ENCODE measurements around the gene TNFRSF14.
A peak's percentile ranks its signal among the peaks of the same experiment; 100 is the strongest.

TNFRSF14 gene

DNA sequence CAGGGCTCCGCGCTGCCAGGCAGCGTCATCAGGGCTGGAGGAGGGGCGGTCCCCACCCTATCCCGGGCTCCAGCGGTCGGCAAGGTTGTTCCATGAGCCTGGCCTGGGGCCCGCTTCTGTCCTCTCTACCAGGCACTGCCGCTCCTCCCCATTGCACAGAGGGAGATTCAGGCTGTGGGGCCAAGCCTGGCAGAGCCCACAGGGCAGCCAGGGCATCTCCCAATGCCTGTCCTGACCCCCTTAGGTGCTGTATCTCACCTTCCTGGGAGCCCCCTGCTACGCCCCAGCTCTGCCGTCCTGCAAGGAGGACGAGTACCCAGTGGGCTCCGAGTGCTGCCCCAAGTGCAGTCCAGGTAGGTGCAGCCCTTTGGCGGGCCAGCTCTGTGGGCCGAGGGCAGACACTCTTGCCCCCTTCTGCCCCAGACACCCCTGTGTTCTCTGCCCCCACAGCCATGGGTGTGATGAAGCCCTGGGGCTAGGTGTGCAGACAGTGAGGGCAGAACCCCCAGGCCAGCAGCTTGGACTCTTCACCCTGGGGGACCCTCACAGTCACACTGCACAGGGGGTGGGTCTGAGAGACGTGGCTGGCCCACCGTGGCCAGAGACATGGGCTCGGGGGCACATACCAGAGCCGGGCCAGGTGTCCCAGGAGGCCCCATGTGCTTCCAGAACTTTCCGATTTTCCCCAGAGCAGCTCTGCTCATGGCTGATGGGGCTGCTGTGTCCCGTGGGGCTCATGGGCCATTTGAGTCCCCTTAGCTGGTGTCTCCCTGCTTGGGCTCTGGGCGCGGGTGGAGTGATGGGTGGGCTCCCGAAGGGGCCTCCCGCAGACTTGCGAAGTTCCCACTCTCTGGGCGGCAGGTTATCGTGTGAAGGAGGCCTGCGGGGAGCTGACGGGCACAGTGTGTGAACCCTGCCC, 1.6 kb downstream of the TNFRSF14 start:
- H3K9me3 ChIP-seq (ENCODE audit: control insufficient read depth in 1 of 2, low read length in 2 of 2): no peaks in the 10 kb centered on the region
- H3K27me3 ChIP-seq (ENCODE audit: low read depth, low read length): no peaks in the 10 kb centered on the region
- peaks cover 4 to 37% of the 10 kb centered on the region in 2 donors for H3K36me3 ChIP-seq (ENCODE audit: control insufficient read depth in 1 of 2, insufficient read depth in 2 of 2, low read length in 2 of 2)
- H3K4me3 ChIP-seq (ENCODE audit: low read depth in 1 of 2, low read length in 2 of 2): peak overlapping the region; percentile 86
- peaks cover 0 to 31% of the 10 kb centered on the region in 2 donors for H3K4me1 ChIP-seq (ENCODE audit: control insufficient read depth in 1 of 2, insufficient read depth in 2 of 2, low read length in 2 of 2)
- H3K27ac ChIP-seq (ENCODE audit: low read length): peak overlapping the region; percentile 97

DNA sequence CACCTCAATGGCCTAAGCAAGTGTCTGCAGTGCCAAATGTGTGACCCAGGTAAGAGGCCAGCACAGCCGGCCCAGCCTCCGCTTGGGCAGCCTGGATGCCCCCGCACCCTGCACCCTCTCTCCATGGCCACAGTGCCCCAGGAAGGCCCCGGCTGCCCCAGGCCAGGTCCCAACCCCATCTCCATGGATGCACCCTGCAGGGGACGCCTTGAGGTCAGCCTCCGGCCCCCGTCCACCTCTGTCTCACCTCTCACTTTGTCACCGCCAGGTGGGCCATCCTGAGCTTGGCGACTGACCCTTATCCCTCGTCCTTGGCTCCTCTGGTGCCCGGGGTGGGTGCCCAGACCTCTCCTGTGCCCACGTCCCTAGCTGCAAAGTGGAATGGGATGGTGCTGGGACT, 2.2 kb downstream of the TNFRSF14 start:
- Histone ChIP-seq H3K36me3 (ENCODE audit: control insufficient read depth in 1 of 2, insufficient read depth in 2 of 2, low read length in 2 of 2) (peaks cover 4 to 44% of the 10 kb centered on the region in 2 donors), H3K4me3 (ENCODE audit: low read depth in 1 of 2, low read length in 2 of 2) (no peak overlapping the region), H3K27ac (ENCODE audit: low read length) (no peak overlapping the region), H3K27me3 (ENCODE audit: low read depth, low read length) (no peaks in the 10 kb centered on the region), H3K4me1 (ENCODE audit: control insufficient read depth in 1 of 2, insufficient read depth in 2 of 2, low read length in 2 of 2) (peaks cover 0 to 31% of the 10 kb centered on the region in 2 donors), H3K9me3 (ENCODE audit: control insufficient read depth in 1 of 2, low read length in 2 of 2) (no peaks in the 10 kb centered on the region)

DNA sequence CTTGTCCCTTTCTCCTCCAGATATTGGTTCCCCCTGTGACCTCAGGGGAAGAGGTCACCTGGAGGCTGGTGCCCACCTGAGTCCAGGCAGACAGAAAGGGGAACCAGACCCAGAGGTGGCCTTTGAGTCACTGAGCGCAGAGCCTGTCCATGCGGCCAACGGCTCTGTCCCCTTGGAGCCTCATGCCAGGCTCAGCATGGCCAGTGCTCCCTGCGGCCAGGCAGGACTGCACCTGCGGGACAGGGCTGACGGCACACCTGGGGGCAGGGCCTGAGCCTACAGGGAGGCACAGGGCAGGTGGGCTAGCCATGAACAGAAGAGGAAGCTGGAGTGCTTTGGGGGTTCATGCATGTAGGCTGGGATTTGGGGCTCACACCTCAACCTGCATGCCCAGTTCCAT, 2.7 kb downstream of the TNFRSF14 start:
- Histone ChIP-seq H3K36me3 (ENCODE audit: control insufficient read depth in 1 of 2, insufficient read depth in 2 of 2, low read length in 2 of 2) (peaks cover 4 to 48% of the 10 kb centered on the region in 2 donors), H3K27me3 (ENCODE audit: low read depth, low read length) (no peaks in the 10 kb centered on the region), H3K4me3 (ENCODE audit: low read depth in 1 of 2, low read length in 2 of 2) (no peak overlapping the region), H3K27ac (ENCODE audit: low read length) (no peak overlapping the region), H3K4me1 (ENCODE audit: control insufficient read depth in 1 of 2, insufficient read depth in 2 of 2, low read length in 2 of 2) (peaks cover 0 to 31% of the 10 kb centered on the region in 2 donors), H3K9me3 (ENCODE audit: control insufficient read depth in 1 of 2, low read length in 2 of 2) (no peaks in the 10 kb centered on the region)

DNA sequence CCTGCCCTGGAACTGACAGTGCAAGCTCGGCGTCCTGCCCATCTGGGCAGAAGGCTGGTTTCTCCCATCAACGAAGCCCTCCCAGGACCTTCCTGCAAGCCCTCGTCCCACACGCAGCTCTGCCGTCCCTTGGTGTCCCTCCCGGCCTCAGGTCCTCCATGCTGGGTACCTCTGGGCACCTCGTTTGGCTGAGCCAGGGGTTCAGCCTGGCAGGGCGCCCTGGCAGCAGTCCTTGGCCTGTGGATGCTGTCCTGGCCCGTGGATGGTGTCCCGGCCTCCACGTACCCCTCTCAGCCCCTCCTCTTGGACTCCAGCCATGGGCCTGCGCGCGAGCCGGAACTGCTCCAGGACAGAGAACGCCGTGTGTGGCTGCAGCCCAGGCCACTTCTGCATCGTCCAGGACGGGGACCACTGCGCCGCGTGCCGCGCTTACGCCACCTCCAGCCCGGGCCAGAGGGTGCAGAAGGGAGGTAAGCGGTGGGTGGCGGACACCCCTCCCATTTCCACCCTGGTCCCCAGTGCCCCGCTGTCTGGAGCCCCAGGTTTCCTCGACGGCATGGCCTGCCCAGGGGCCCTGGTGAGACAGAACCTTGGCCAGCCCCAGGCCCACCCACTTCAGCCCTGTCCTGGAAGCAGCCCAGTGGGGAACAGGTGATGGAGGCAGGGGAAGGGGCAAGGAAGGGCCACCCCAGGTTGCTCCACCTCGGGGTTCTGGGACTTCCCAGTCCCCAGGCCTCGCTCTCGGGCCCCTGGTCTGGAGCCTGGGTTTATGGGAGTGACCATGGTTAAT, 3.5 kb downstream of the TNFRSF14 start:
- no peaks in the 10 kb centered on the region for H3K9me3 ChIP-seq (ENCODE audit: control insufficient read depth in 1 of 2, low read length in 2 of 2)
- no peaks in the 10 kb centered on the region for H3K27me3 ChIP-seq (ENCODE audit: low read depth, low read length)
- H3K36me3 ChIP-seq (ENCODE audit: control insufficient read depth in 1 of 2, insufficient read depth in 2 of 2, low read length in 2 of 2): peaks cover 4 to 48% of the 10 kb centered on the region in 2 donors
- no peak overlapping the region for H3K27ac ChIP-seq (ENCODE audit: low read length)
- peaks cover 0 to 28% of the 10 kb centered on the region in 2 donors for H3K4me1 ChIP-seq (ENCODE audit: control insufficient read depth in 1 of 2, insufficient read depth in 2 of 2, low read length in 2 of 2)
- H3K4me3 ChIP-seq (ENCODE audit: low read depth in 1 of 2, low read length in 2 of 2): no peak overlapping the region

GRCh38 chr1:2560299-2561073, 4.3 kb downstream of the TNFRSF14 start:
- Histone ChIP-seq H3K9me3 (ENCODE audit: control insufficient read depth in 1 of 2, low read length in 2 of 2) (no peaks in the 10 kb centered on the region), H3K4me1 (ENCODE audit: control insufficient read depth in 1 of 2, insufficient read depth in 2 of 2, low read length in 2 of 2) (peaks cover 0 to 21% of the 10 kb centered on the region in 2 donors), H3K27me3 (ENCODE audit: low read depth, low read length) (no peaks in the 10 kb centered on the region), H3K36me3 (ENCODE audit: control insufficient read depth in 1 of 2, insufficient read depth in 2 of 2, low read length in 2 of 2) (peaks cover 4 to 48% of the 10 kb centered on the region in 2 donors), H3K4me3 (ENCODE audit: low read depth in 1 of 2, low read length in 2 of 2) (no peak overlapping the region), H3K27ac (ENCODE audit: low read length) (no peak overlapping the region)

GRCh38 chr1:2561446-2561845, 5.3 kb downstream of the TNFRSF14 start:
- Histone ChIP-seq H3K36me3 (ENCODE audit: control insufficient read depth in 1 of 2, insufficient read depth in 2 of 2, low read length in 2 of 2) (peaks cover 4 to 48% of the 10 kb centered on the region in 2 donors), H3K4me1 (ENCODE audit: control insufficient read depth in 1 of 2, insufficient read depth in 2 of 2, low read length in 2 of 2) (peaks cover 0 to 16% of the 10 kb centered on the region in 2 donors)

GRCh38 chr1:2561898-2562895, 6.0 kb downstream of the TNFRSF14 start:
- H3K27ac ChIP-seq (ENCODE audit: low read length): no peak overlapping the region
- H3K4me1 ChIP-seq (ENCODE audit: control insufficient read depth in 1 of 2, insufficient read depth in 2 of 2, low read length in 2 of 2): peaks cover 0 to 9% of the 10 kb centered on the region in 2 donors
- H3K4me3 ChIP-seq (ENCODE audit: low read depth in 1 of 2, low read length in 2 of 2): no peak overlapping the region
- no peaks in the 10 kb centered on the region for H3K27me3 ChIP-seq (ENCODE audit: low read depth, low read length)
- H3K36me3 ChIP-seq (ENCODE audit: control insufficient read depth in 1 of 2, insufficient read depth in 2 of 2, low read length in 2 of 2): peaks cover 4 to 48% of the 10 kb centered on the region in 2 donors
- H3K9me3 ChIP-seq (ENCODE audit: control insufficient read depth in 1 of 2, low read length in 2 of 2): no peaks in the 10 kb centered on the region

More at GRCh38 chr1:2561446-2561845, 5.3 kb downstream of the TNFRSF14 start:
- Histone ChIP-seq H3K27ac (ENCODE audit: low read length) (no peak overlapping the region), H3K9me3 (ENCODE audit: control insufficient read depth in 1 of 2, low read length in 2 of 2) (no peaks in the 10 kb centered on the region), H3K4me3 (ENCODE audit: low read depth in 1 of 2, low read length in 2 of 2) (no peak overlapping the region), H3K27me3 (ENCODE audit: low read depth, low read length) (no peaks in the 10 kb centered on the region)

DNA sequence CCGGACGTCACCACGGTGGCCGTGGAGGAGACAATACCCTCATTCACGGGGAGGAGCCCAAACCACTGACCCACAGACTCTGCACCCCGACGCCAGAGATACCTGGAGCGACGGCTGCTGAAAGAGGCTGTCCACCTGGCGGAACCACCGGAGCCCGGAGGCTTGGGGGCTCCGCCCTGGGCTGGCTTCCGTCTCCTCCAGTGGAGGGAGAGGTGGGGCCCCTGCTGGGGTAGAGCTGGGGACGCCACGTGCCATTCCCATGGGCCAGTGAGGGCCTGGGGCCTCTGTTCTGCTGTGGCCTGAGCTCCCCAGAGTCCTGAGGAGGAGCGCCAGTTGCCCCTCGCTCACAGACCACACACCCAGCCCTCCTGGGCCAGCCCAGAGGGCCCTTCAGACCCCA, 7.0 kb downstream of the TNFRSF14 start:
- H3K4me3 ChIP-seq (ENCODE audit: low read depth in 1 of 2, low read length in 2 of 2): no peak overlapping the region
- H3K4me1 ChIP-seq (ENCODE audit: control insufficient read depth in 1 of 2, insufficient read depth in 2 of 2, low read length in 2 of 2): no peaks in the 10 kb centered on the region
- H3K27me3 ChIP-seq (ENCODE audit: low read depth, low read length): no peaks in the 10 kb centered on the region
- peaks cover 4 to 48% of the 10 kb centered on the region in 2 donors for H3K36me3 ChIP-seq (ENCODE audit: control insufficient read depth in 1 of 2, insufficient read depth in 2 of 2, low read length in 2 of 2)
- no peak overlapping the region for H3K27ac ChIP-seq (ENCODE audit: low read length)
- H3K9me3 ChIP-seq (ENCODE audit: control insufficient read depth in 1 of 2, low read length in 2 of 2): no peaks in the 10 kb centered on the region

GRCh38 chr1:2564006-2564814, 8.0 kb downstream of the TNFRSF14 start:
- Histone ChIP-seq H3K36me3 (ENCODE audit: control insufficient read depth in 1 of 2, insufficient read depth in 2 of 2, low read length in 2 of 2) (peaks cover 0 to 42% of the 10 kb centered on the region in 2 donors), H3K27me3 (ENCODE audit: low read depth, low read length) (no peaks in the 10 kb centered on the region)

More at GRCh38 chr1:2564006-2564814, 8.0 kb downstream of the TNFRSF14 start:
- Histone ChIP-seq H3K4me1 (ENCODE audit: control insufficient read depth in 1 of 2, insufficient read depth in 2 of 2, low read length in 2 of 2) (no peaks in the 10 kb centered on the region), H3K27ac (ENCODE audit: low read length) (no peak overlapping the region), H3K4me3 (ENCODE audit: low read depth in 1 of 2, low read length in 2 of 2) (no peak overlapping the region), H3K9me3 (ENCODE audit: control insufficient read depth in 1 of 2, low read length in 2 of 2) (no peaks in the 10 kb centered on the region)

Measured in muscle layer of duodenum (tissue), 2 donors.